ENCODE data around the gene USP4. TPM values are rescaled to one million over a fixed set of nuclear protein-coding genes. Genes with fewer than 3 reads are reported as not detected.

Gene USP4
- total RNA-seq, 1 experiment from 2014 or later: 31.7 TPM

DNA sequence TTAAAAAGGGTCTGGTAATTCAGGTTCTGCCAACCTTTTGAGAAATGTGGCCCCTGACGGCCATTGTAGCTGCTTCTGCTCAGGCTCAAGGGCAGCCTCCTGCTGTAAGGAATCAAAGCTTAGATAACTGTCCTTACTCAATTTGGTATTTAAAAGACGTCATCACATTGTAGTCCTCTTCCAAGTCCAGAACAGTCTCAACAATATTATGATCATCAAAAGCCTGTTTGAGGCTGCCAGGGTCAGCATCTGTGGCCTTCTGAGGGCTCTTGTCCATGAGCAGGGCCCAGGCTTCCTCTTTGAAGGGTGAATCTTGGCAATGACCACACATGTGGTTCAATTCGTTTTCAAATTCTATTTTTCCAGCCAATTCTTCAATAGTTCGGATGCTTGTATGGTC, 68.8 kb downstream of the USP4 start:
- peaks cover 0 to 8% of the 10 kb centered on the region in 2 experiments; a peak in 1 of 4 replicates for H3K36me3 ChIP-seq (ENCODE audit: control insufficient read depth in 1 of 2, insufficient read depth in 2 of 2, low read length in 2 of 2)
- DNase-seq (ENCODE audit: low read depth, low spot score): no peak

DNA sequence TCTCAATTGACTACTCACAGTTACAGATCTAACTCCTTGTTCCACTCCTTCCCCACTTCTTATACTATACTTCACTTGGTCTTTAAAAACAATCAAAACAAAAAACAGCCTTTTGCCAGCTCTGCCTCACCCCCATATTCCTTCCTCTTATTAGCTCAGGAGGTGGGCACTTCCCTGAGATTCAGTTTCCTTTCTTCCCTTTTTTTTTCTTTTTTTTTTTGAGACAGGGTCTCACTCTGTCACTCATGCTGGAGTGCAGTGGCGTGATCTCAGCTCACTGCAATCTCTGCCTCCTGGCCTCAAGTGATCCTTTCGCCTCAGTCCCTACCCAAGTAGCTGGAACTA, 69.7 kb downstream of the USP4 start:
- no peak overlapping the region for H3K9ac ChIP-seq (ENCODE audit: low read length)
- ATAC-seq (no peak), DNase-seq (ENCODE audit: low read depth, low spot score) (no peak)
- no peaks in the 10 kb centered on the region for H3K79me2 ChIP-seq (ENCODE audit: insufficient read depth, low read length)
- POLR2A ChIA-PET: no interaction called here
- H3K27me3 ChIP-seq (ENCODE audit: insufficient read depth, low read length): no peaks in the 10 kb centered on the region
- H3K27ac ChIP-seq (ENCODE audit: low read depth, low read length): no peak overlapping the region
- no peak overlapping the region for H2AFZ ChIP-seq (ENCODE audit: low read depth, low read length, poor library complexity, severe bottlenecking)
- peaks cover 9 to 19% of the 10 kb centered on the region in 2 experiments for H3K4me1 ChIP-seq (ENCODE audit: control insufficient read depth in 1 of 2, insufficient read depth in 2 of 2, low read length in 2 of 2)
- CTCF ChIA-PET: no interaction called here
- no peaks in the 10 kb centered on the region for H3K9me3 ChIP-seq (ENCODE audit: control insufficient read depth in 1 of 2, insufficient read depth in 1 of 2, low read depth in 1 of 2, low read length in 2 of 2)
- BruUV-seq (replicated peaks): no TSS peak
- peaks cover 0 to 8% of the 10 kb centered on the region in 2 experiments; a peak in 1 of 4 replicates for H3K36me3 ChIP-seq (ENCODE audit: control insufficient read depth in 1 of 2, insufficient read depth in 2 of 2, low read length in 2 of 2)
- H3K9me2 ChIP-seq (ENCODE audit: insufficient read depth): no peaks in the 10 kb centered on the region
- no peak overlapping the region for H3K4me3 ChIP-seq (replicated peaks in 1 of 2; ENCODE audit: low read depth in 1 of 2, low read length in 2 of 2)
- RAD21 ChIA-PET (ENCODE audit: low non-redundant PET in 1 of 2, low total read pairs in 2 of 2, uncharacterized antibody in 2 of 2, unreplicated experiment in 2 of 2): no interaction called here
- no peaks in the 10 kb centered on the region for H4K20me1 ChIP-seq (ENCODE audit: insufficient read depth)
- no peak for TF ChIP-seq FOSL1 (IDR thresholded peaks at IDR 0.05; ENCODE audit: low read depth)
- TF ChIP-seq, protein P1, sequence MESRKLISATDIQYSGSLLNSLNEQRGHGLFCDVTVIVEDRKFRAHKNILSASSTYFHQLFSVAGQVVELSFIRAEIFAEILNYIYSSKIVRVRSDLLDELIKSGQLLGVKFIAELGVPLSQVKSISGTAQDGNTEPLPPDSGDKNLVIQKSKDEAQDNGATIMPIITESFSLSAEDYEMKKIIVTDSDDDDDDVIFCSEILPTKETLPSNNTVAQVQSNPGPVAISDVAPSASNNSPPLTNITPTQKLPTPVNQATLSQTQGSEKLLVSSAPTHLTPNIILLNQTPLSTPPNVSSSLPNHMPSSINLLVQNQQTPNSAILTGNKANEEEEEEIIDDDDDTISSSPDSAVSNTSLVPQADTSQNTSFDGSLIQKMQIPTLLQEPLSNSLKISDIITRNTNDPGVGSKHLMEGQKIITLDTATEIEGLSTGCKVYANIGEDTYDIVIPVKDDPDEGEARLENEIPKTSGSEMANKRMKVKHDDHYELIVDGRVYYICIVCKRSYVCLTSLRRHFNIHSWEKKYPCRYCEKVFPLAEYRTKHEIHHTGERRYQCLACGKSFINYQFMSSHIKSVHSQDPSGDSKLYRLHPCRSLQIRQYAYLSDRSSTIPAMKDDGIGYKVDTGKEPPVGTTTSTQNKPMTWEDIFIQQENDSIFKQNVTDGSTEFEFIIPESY (IDR thresholded peaks at IDR 0.05; ENCODE audit: extremely low read depth, insufficient replicate concordance, low read length): no peak
- TF ChIP-seq TCF7L2 (IDR thresholded peaks at IDR 0.05; ENCODE audit: borderline replicate concordance, extremely low read depth, insufficient read depth, insufficient read length): no peak
- TF ChIP-seq EZH2phosphoT487 (IDR thresholded peaks at IDR 0.05; ENCODE audit: borderline replicate concordance): no peak
- TF ChIP-seq ZNF274 (IDR thresholded peaks at IDR 0.05; ENCODE audit: low read depth, low read length): no peak
- TF ChIP-seq YY1 (IDR thresholded peaks at IDR 0.05; ENCODE audit: extremely low read depth, insufficient replicate concordance, low read depth, low read length): no peak
- TF ChIP-seq, protein P2, sequence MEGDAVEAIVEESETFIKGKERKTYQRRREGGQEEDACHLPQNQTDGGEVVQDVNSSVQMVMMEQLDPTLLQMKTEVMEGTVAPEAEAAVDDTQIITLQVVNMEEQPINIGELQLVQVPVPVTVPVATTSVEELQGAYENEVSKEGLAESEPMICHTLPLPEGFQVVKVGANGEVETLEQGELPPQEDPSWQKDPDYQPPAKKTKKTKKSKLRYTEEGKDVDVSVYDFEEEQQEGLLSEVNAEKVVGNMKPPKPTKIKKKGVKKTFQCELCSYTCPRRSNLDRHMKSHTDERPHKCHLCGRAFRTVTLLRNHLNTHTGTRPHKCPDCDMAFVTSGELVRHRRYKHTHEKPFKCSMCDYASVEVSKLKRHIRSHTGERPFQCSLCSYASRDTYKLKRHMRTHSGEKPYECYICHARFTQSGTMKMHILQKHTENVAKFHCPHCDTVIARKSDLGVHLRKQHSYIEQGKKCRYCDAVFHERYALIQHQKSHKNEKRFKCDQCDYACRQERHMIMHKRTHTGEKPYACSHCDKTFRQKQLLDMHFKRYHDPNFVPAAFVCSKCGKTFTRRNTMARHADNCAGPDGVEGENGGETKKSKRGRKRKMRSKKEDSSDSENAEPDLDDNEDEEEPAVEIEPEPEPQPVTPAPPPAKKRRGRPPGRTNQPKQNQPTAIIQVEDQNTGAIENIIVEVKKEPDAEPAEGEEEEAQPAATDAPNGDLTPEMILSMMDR (IDR thresholded peaks at IDR 0.05 in 2 of 3, conservative IDR thresholded peaks at IDR 0.05 in 1 of 3; ENCODE audit: borderline replicate concordance in 1 of 3, insufficient read depth in 1 of 3, low read depth in 2 of 3, low read length in 2 of 3): no peak
- intact Hi-C loops (cut with micrococcal nuclease): no loop called here
- no peak overlapping the region for H3K4me2 ChIP-seq (ENCODE audit: low read length)

More for the DNA sequence above, 68.8 kb downstream of the USP4 start:
- BruUV-seq (replicated peaks): no TSS peak
- no peak overlapping the region for H2AFZ ChIP-seq (ENCODE audit: low read depth, low read length, poor library complexity, severe bottlenecking)
- TF ChIP-seq SP1 (IDR thresholded peaks at IDR 0.05; ENCODE audit: low read depth): no peak
- no peak for TF ChIP-seq ELF1 (IDR thresholded peaks at IDR 0.05; ENCODE audit: borderline replicate concordance, low read depth)
- ChIA-PET CTCF (interaction anchor here (0.6 kb wide), 1 partner anchor 115 kb away, joined by 3 read pairs; no protein-coding TSS in a partner anchor), RAD21 (ENCODE audit: low non-redundant PET in 1 of 2, low total read pairs in 2 of 2, uncharacterized antibody in 2 of 2, unreplicated experiment in 2 of 2) (no interaction called here), POLR2A (no interaction called here)
- no peak overlapping the region for H3K4me2 ChIP-seq (ENCODE audit: low read length)
- H4K20me1 ChIP-seq (ENCODE audit: insufficient read depth): no peaks in the 10 kb centered on the region
- no peaks in the 10 kb centered on the region for H3K79me2 ChIP-seq (ENCODE audit: insufficient read depth, low read length)
- no peak overlapping the region for H3K4me3 ChIP-seq (replicated peaks in 1 of 2; ENCODE audit: low read depth in 1 of 2, low read length in 2 of 2)
- intact Hi-C loops (cut with micrococcal nuclease): no loop called here
- H3K9ac ChIP-seq (ENCODE audit: low read length): no peak overlapping the region
- peaks cover 1 to 9% of the 10 kb centered on the region in 2 experiments; a peak in 3 of 4 replicates for H3K4me1 ChIP-seq (ENCODE audit: control insufficient read depth in 1 of 2, insufficient read depth in 2 of 2, low read length in 2 of 2)
- ATAC-seq: no peak
- H3K9me2 ChIP-seq (ENCODE audit: insufficient read depth): no peaks in the 10 kb centered on the region
- no peak overlapping the region for H3K27ac ChIP-seq (ENCODE audit: low read depth, low read length)
- no peaks in the 10 kb centered on the region for H3K9me3 ChIP-seq (ENCODE audit: control insufficient read depth in 1 of 2, insufficient read depth in 1 of 2, low read depth in 1 of 2, low read length in 2 of 2)
- no peaks in the 10 kb centered on the region for H3K27me3 ChIP-seq (ENCODE audit: insufficient read depth, low read length)
